Vagina (tissue), 2 donors: ENCODE measurements around the gene CRX. TPM values are rescaled to one million over a fixed set of nuclear protein-coding genes. Genes with fewer than 3 reads are reported as not detected.

Source experiments
- DNase-seq, 2 donors: peaks; one replicate each; pipeline ENCODE4 v3.0.0-alpha.2; 2017; ENCODE audit errors: extremely low spot score in 2 of 2
- H3K27ac ChIP-seq: fragments of 200-600 bp; sonication (generic); one replicate; pipeline ENCODE4 v1.5.1; 2019
- H3K27me3 ChIP-seq: fragments of 200-600 bp; sonication (generic); one replicate; pipeline ENCODE4 v1.5.1; 2019
- H3K36me3 ChIP-seq, 2 donors: fragments of 200-600 bp; sonication (generic); one replicate each; pipeline ENCODE4 v1.5.1; 2017 to 2019
- H3K4me1 ChIP-seq: fragments of 200-600 bp; sonication (generic); one replicate; pipeline ENCODE4 v1.5.1; 2019
- H3K4me3 ChIP-seq, 2 donors: fragments of 200-600 bp; sonication (generic); 1 replicate in 1 of 2; 2 replicates in 1 of 2; pipeline ENCODE4 v1.5.1; 2016 to 2019
- H3K9me3 ChIP-seq: fragments of 200-600 bp; sonication (generic); one replicate; pipeline ENCODE4 v1.5.1; 2019
- CTCF ChIP-seq, 3 experiments: fragments of 450-650 bp in 2 of 3; fragments of 200-600 bp in 1 of 3; sonication (generic) in 1 of 3; IDR thresholded peaks; one replicate each; pipeline ENCODE4 v1.5.1; 2017 to 2019; ENCODE audit warnings: antibody characterized with exemption in 3 of 3, mild to moderate bottlenecking in 2 of 3, moderate library complexity in 2 of 3
- POLR2A ChIP-seq, 2 donors: fragments of 450-650 bp; IDR thresholded peaks; one replicate each; pipeline ENCODE4 v1.6.1; 2017; ENCODE audit warnings: antibody characterized with exemption in 2 of 2, mild to moderate bottlenecking in 2 of 2, moderate library complexity in 2 of 2
- POLR2AphosphoS5 ChIP-seq, 2 donors: sonication (generic); formaldehyde crosslinking; IDR thresholded peaks; one replicate each; pipeline ENCODE4 v1.9.0; 2017; ENCODE audit warnings: antibody characterized with exemption in 2 of 2, mild to moderate bottlenecking in 2 of 2, low read depth in 1 of 2; ENCODE audit not compliant: insufficient read depth in 1 of 2
- intact Hi-C: fragments of 100-400 bp; cut with DNase I; formaldehyde crosslinking; loops from one replicate; pipeline ENCODE4 v1.15.1; 2023
- small RNA-seq: library from RNA; depleted of rRNA; stranded (forward); fragments of <200 nt; gene quantifications from one replicate; pipeline ENCODE3, GENCODE V24; 2016
- total RNA-seq: library from RNA; depleted of rRNA; stranded (reverse); fragments of >200 nt; gene quantifications from one replicate; pipeline ENCODE4 v1.2.3, GENCODE V29; 2016

The CRX gene
- total RNA-seq, 1 donor from 2014 or later, result not detected

DNA sequence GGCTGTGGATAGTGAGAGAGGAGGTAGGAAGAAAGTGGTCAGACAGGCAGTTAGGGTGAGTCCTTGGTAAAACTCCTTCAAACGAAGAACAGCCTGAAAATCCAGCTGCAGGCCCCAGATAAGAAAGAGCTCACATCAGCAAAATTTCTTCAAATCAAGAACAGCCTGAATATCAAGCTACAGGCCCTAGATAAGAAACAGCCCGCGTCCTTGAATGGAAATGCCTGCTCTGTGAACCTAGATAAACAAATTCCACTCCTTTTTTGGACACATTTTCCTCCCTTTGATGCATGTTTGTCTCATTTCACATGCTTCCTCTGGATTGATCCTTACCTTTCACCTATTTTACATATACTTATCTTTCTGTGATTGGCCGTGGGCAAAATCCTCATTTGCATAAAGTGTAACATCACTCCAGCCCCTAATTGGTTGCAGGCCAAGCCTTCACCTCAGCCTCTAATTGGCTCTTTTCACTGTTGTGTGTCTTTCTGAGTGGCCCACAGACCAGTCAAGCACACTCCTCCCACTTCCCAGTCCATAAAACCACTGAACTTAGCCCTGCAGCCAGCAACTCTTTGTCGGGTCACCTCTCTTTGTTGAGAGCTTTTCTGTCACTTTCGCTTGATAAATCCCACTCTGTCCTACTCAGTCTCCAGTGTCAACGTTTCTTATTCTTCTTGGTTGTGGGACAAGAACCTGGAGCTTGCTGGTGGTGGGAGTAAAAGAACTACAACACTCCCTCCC, 70.4 kb downstream of the CRX start:
- TF ChIP-seq CTCF (IDR thresholded peaks at IDR 0.05), result no peak
- no peak for TF ChIP-seq POLR2A (IDR thresholded peaks at IDR 0.05)
- no peak for TF ChIP-seq POLR2AphosphoS5 (IDR thresholded peaks at IDR 0.05; ENCODE audit: insufficient read depth in 1 of 2, low read depth in 1 of 2)
- Histone ChIP-seq H3K9me3 (no peaks in the 10 kb centered on the region), H3K27ac (no peak overlapping the region), H3K4me1 (no peaks in the 10 kb centered on the region), H3K4me3 (no peak overlapping the region), H3K36me3 (no peaks in the 10 kb centered on the region), H3K27me3 (no peaks in the 10 kb centered on the region)
- DNase-seq, result no peak
- intact Hi-C loops, result no loop called here

Small RNA genes lying within 50 kb of the gene (small RNA-seq; reads per million reads assigned to genes)
- gene AC008745.1, result not detected

Other genes starting within 250 kb of the CRX start
- gene ZNF541, start 248.8 kb upstream of the CRX start, total RNA-seq, result not detected
- gene BICRA, start 212.8 kb upstream of the CRX start, total RNA-seq, result 5.2 TPM
- gene EHD2, start 108.5 kb upstream of the CRX start, total RNA-seq, result 125 TPM
- 517 TPM for gene NOP53, start 76.4 kb upstream of the CRX start, total RNA-seq
- gene SELENOW, start 43.2 kb upstream of the CRX start, total RNA-seq, result 442 TPM
- not detected for gene TPRX1, start 17.4 kb upstream of the CRX start, total RNA-seq
- not detected for gene TPRX2, start 37.3 kb downstream of the CRX start, total RNA-seq
- gene SULT2A1, start 64.4 kb downstream of the CRX start, total RNA-seq, result 1.7 TPM
- not detected for gene BSPH1, start 170.2 kb downstream of the CRX start, total RNA-seq
- not detected for gene ELSPBP1, start 172.7 kb downstream of the CRX start, total RNA-seq
- gene CABP5, start 222.1 kb downstream of the CRX start, total RNA-seq, result not detected